Measurements from ENCODE around the gene ST8SIA1.

Gene ST8SIA1

DNA sequence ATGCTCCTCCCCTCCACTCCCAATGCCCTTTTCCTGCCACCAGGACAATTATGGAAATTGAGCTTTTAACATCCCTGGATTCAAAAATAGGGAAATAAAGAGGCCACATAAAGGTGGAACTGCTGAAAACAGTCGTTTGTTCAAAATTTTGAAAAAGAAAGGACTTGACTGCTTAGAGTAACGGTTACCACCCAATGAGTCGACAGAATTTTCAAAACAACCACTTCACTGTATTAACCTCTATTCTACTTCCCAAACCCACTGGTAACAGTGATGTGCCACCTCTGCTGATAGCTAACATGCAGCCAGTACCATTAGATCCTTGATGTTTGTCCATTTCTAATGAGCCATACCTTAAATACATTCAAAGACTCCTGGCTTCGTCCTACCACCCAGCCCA, 4.9 kb downstream of the ST8SIA1 start:
- DNase-seq, result no peak

DNA sequence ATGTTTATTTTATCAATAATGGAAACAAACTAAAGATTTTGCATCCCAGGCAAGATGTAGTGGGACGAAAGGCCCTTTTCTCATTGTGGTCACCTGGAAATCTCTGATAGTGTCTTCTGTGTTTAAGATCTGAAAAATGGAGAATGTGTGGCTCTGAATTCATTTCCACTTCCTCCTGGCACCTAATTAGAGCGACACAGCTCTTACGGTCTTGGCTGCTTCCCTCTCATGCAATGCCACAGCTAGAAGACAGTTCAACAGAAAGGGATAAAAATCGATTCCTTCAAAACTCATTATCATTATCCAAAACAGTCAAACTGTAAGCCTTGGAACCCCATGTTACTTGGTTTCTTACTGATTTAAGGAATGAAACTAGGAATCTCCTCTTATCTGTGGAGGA, 9.3 kb downstream of the ST8SIA1 start:
- DNase-seq, result no peak

DNA sequence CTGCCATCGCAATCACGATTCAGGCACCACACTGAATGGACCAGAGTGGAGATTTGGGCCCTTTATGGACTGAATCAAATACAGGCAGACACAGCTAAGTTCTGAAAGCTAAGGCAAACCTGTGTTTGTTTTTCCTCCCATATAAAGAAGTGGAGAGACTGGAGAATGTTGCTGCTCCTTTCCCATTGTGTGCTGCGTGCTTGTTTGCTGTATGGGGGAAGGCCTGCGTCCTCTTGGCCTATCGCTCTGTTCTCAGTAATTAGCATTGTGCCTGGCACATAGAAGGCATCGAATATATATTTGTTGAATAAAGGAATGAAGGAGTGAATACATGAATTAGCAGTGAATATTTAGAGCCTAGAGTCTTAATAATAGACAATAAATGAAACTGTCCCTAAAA, 12.4 kb downstream of the ST8SIA1 start:
- DNase-seq, result no peak

DNA sequence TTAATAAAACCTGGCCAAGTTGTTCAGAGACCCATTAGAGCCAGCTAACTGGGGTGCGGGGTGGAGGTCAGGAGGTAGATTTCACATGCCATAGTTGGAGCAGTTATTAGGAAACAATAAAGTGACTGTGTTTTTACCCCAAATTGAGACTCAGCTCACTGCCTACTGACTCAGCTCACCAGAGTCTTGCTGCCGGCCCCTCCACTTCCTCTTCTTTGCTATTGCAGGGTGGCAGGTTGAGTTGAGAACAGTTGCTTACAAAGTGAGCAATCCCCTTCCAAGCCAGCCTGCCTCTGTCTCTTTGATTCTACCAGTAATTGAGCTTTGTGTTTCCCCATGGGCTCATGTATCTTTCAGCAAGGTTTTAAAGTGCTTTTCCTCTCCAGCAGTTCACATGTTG, 12.9 kb downstream of the ST8SIA1 start:
- DNase-seq, result no peak

DNA sequence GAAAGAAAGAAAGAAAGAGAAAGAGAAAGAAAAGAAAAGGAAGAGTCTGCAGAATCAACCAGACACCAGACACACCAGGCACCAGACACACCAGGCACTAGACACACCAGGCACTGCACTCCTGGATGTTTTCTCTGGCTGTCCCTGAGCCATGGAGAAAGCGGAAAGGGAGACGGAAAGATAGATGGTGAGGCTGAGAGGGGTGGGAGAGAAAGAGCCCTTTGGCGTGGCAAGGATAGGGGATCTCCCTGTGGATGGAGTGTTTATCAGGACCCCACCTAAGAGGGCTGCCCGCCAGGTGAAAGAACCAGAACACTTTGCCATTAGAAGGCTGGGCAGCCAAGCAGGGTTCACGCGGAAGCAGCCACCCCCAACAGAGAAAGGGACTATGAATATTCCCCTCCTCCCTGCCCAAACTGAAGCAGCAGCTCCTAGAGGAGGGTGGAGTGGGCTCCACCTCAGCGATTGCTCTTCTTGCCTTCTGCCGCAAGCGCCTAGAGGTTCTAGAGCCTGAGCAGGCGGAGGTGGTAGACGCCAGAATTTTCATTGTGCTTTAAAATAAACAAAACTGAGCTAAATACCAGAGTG, 13.4 kb downstream of the ST8SIA1 start:
- no peak for DNase-seq

DNA sequence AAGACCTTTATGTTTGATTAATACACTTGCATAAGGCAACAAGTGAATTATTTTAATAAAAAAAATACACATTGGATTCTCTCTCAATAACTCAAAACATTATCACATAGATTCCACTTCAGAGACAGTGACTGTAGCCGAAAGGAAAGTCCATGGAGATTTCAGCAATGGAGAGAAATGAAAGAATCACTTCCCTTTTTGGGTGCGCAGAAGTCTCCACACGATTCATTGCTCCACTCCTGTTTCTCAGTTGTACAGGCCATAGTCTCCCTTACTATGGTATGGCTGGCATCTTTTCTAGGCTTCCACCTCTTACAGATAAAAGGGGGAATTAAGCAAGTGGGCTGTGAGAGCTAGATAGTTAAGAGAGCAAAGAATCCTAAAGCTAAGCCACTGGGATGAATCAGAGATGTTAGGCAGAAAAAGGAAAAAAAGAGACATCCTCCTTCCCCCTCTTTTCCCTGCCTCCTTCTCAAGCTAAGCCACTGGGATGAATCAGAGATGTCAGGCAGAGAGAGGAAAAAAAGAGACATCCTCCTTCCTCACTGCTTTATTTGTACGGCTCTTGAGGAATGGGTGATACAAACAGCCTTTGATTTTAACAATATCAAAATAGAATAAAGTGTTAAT, 16.3 kb downstream of the ST8SIA1 start:
- DNase-seq, result no peak

DNA sequence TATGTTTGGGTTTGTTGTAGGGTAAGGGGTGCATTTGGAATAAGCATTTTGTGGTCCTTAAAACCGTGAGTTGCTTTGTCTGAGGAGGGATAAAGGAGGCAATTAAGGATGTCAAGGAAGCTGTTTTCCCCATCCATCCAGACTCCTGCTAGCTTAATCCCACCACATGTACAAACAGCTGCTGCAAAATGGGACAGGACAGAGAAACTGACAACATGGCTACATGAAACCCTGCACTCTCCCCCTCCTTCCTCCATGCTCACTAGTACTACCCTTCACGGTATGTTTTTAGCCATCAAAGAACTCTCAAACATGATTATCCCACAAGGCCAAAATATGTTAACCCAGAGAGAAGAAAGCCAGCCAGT, 20.6 kb downstream of the ST8SIA1 start:
- no peak for DNase-seq

DNA sequence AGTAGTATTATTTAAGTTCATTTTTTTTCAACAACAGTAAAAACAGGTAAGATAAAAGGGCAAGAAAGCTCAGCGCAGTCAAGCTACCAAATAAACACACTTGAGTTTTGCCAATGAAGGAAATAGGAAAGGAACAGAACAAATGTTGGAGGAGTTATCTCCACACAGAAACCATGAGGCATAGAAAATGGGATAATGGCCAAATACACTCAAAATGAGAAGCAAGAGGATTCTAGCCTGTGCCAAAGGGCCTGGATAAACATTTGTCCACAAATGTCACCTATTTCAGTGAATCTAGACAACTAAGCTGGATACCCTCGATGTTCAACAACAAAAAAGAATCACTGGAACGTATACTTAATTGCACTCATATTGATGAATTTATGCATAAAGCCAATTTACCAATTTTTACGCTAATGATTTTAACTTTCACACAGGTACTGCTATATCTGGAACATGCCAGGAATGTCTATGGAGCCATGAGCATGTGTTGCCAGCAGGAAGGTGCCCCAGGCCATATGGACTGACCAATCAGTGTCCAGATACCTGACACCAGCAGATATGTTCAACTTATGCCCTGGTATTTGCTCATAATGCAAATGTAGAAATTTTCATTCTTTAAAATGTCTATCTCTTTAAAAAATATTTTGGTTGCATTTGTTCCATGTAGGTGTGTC, 21.1 kb downstream of the ST8SIA1 start:
- no peak for DNase-seq

DNA sequence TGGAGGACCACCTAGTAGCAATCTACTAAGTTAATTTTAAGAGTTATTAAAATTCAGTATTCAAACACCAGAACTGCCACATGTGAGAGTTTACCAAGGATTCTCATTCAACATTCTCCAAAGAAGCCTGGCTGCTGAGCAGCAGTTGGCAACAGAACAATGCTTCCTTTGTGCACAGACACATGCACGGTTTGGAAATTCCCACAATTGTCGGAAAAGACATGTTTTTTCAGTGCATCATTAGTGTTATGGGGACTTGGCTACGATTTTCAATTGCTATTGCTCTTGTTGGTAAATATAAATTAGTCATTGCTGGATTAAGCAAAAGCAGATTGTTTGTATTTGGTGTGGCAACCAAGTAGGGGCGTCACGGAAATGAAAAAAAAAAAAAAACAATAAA, 22.2 kb downstream of the ST8SIA1 start:
- DNase-seq, result no peak

DNA sequence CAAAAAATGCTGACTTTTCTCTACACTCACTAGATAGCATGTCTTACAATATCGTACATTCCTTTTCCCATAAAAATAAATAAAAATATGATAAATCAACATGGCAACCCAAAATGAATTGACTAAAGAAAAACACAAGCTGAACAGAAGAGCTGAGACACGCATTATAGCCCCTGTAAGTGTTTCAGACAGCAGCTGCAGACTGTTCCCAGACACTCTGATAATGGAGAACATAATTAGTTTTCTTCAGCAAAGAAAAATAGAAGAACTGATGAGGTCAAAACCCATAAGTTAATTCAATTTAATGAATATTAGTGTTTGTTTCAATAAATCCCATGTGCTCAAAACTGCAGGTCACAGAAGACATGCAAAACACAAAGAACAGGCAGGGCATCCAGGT, 23.8 kb downstream of the ST8SIA1 start:
- DNase-seq, result no peak

DNA sequence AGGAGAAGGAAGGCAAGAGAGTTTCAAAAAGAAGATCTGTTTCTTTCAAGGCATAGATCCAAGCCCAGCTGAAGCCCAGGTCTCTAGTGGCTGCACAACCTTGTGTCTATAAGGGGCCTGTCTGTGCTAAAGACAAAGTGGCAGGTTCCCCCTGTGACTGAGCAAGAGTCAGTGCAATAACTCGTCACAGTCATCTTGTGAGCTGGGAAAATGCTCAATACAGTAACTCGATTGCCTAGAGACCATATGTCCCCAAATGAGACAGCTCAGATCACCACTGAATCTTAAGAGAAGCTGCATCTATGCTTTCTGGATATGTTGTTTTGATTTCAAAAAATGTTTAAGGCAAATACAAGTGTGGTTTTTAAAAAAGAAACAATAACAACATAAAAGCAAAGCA, 24.2 kb downstream of the ST8SIA1 start:
- DNase-seq, result no peak

DNA sequence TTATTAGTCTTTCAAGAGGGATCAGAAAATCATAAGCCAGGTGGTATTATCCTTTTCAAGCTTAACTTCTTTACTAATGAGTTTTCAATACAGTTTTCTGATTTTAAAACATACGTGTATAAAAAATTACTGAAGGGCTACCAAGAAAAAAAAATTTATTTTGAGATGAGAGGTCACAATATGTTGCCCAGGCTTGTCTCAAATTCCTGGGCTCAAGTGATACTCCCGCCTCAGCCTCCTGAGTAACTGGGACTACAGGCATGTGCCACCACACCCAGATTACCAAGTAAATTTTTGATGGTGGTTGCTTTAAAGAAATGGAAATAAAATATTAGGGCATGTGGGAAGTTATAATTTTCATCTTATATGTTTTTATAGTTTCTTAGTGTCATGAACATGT, 26.7 kb downstream of the ST8SIA1 start:
- DNase-seq, result no peak

DNA sequence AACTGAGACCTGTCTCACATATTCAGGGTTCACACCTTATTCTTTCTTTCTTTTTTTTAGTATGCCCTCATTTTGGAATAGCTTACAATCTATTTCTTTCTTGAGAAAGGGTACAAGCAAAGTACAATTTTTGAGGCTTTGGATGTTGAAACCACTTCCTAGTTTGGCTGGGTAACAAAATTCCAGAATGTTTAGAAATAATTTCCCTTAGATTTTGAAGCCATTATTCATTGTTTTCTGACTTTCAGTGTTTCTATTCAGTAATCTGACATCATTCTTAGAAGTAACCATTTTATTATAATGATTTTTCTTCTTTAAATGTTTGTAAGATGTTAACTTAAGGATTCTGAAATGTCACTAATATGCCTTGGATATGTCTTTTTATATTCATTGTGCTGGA, 28.2 kb downstream of the ST8SIA1 start:
- no peak for DNase-seq

DNA sequence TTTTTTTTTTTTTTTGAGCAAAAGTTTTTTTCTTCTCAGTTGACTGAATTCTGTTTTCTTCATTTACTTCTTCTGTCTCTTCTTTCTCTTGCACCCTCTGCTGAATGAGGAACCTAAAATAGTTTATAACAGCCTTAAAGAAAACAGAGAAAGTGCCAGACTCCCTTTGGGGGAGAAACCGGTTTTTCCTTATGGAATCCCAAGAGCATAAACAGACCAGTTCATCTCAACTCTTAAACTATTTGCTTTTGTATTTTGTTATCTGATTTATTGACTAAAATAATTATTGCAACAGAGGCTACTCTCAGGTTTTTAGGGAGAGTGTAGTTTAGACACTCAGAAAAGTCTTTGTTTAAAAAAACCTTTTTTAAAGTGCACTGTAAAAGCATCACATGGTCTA, 30.2 kb downstream of the ST8SIA1 start:
- DNase-seq, result no peak

DNA sequence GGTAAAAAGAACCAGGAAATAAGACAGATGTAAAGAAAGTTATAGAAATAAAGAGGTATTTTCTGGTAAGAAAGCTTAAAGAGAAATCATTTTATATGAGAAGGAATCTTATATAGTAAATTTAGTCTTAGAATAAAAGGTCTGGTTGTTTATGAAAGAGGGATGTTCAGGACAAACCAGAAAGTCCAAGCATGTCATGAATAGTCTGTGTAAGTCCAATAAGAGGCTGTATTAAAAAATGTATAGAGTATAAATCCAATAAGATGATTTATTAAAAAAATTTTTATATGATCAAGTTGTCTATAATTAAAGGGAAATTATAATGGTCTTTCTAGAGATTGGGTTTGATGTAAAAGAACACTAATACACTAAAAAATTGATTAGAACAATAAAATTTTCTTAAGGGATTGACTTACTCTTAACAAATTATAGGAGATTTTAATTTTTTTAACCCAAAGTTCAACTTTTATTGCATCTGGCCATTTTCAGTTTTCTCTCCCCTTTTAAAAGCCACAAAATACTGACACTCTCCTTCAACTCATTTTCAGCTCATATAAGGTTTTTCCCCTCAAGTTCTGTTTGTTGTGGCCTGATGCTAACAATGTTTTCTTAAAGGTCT, 35.1 kb downstream of the ST8SIA1 start:
- DNase-seq, result peak; percentile 8

DNA sequence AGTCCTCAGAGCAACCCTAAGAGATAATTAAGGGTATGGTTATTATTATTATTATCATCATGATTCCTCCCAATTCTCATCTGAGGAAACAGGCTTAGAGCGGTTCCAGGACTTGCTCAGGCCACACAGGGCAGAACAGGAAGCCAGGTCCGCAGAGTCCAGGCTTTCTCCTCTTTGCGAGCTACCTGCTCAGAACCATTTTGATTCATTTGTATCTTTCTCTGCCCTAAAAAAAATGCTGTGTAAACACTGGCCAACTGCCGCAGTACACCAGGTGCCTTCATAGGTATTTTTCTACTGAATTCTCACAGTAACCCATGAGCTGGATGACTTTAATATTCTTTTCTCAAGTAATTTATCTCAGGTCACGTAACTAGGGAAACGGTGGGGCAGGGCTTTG, 45.3 kb downstream of the ST8SIA1 start:
- no peak for DNase-seq

DNA sequence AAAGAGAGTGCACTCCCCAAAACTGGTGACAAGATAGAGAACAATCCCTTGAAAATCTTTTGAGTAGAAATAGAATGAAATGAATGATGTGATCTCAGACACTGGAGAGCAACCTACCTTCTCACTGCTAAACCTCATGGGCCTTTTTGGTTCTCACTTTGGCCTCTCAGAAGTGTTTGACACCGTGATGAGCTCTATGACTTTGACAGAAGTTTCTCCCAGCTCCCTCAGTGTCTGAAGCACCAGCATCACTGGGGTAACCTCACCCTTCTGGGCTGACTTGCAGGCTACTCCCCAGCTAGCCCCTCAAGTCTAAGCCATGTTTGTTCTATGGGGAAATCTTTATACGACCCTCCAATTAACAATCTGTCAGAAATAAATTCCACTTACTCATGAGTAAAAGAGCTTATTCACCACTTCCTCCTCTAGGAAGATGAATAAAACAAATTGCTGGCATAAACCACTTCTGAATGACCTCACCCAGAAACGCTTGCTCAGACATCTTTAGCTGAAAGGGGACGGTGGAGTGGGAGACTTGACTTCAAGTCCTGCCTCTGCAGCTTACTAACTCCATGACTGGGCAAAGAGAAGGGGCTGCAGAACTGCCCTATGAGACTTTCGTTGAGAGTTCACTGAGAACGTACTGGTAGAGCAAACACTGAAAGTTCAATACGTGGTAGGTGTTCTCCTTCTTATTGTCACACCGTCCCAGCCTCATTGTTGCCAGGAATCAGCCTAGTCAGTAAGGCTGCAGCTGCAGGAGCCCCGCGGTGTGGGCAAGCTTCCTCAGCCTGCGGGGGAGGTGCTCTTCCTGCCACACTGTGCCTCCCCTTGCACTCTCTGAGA, 46.5 kb downstream of the ST8SIA1 start:
- no peak for DNase-seq

DNA sequence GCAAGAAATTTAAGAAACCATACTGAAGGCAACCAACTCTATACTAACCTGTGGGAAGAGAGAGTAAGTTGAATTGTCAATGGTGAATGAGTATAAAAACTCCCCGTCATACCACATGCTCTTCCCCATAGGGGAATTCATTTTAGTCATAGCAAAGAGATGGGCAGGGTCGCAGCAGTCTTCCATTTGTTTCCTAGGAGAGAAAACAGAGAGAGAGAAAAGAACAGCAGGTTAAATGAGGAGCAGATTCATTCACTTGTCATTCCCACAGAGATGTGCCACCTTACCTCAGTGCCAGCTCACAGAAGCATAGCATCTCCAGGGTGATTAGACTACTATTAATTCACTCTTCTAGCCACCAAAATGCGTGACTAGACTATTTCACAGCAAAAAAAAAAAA, 47.4 kb downstream of the ST8SIA1 start:
- no peak for DNase-seq

DNA sequence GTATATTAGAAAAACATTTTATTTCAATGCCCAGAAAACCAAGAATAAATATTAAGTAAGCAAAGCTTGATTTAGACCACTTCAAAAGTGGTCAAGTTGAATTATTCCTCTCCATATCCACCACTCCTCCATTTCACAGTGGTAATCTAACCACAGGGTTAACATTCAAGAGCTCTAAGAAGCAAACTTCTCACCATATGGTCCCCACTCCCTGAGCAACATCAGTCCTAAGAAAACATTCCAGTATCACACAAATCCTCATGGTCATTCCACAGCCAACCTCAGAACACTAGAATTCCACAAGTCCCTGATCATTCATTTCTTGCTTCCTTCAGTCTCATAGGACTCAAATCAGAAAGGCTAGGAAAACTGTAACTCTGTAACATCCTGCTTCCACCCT, 47.9 kb downstream of the ST8SIA1 start:
- DNase-seq, result no peak

DNA sequence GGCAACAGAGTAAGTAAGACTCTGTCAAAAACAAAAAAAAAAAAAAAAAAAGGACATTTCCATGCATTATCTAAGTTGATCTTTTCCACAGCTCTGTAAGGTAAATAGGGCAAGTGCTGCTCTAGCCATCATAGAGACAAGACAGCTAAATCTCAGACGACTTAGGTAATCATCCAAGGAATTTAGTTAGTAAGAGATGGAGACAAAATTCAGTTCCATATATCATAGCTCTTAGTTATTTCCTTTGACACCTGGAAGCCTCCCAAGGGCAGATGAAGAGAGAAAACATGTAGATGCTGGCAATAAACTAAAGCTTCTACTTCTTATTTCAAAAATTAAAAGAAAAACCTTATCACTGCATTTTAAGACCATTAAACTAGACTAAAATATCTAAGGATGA, 48.7 kb downstream of the ST8SIA1 start:
- no peak for DNase-seq

DNA sequence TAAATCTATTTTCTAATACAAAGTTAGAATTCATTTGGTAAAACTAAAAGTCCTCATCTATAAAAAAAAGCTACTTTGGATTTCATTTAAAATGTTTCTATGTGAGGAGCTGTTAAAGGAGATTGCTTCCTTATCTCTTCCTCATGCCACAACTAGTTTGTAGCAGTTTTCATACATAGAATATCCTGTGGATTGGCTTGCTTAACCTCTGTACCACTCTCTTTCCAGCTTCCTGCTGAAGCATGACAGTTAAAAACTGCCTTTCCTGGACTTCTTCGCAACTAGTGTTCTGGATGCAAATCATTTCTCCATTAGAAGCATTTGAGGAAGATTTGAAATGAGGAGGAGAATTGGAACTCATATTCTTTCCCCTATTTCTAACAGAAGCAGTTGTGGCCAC, 49.6 kb downstream of the ST8SIA1 start:
- DNase-seq, result no peak

DNA sequence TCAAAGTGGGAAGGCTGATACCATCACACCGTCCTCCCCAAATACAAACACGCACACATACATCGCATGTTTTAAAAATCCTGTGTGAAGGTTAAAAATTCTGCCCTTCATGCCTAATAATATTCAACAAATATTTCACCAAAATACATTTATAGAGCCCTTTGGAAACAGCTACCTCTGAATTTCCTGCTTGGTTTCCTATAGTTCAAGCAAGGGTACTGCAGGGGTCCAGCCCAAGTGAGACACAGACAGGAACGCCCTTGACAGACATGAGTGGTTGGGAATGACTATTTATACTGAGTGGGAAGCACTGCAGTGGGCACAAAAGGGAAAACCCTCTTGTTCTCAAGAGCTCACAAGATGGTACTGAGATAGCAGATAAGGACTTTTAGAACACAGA, 51.0 kb downstream of the ST8SIA1 start:
- DNase-seq, result no peak

DNA sequence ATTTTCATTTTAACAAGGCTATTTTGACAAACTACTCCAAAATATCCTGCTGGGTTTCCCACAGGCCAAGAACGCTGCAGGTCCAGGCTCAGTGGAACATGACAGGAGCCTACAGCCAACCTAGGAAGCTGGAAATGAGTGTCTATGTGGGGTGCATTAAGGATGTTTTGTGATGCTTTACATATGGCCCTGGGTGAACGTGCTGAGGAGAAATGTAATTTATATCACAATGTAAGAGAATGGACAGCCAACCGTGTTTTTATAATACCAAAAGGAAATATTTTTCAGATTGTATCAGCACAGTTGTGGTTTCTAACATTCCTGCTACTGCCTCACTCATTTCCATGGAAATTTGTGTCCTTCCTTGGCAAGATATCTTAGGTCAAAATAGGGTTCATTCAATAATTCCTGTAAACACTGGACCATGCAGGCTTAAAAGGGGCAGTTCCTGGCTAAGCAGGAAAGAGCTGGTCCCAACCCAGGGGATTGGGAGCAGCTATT, 51.5 kb downstream of the ST8SIA1 start:
- no peak for DNase-seq

Measured in NCI-H1105 treated with DMSO at 0.1 percent for 48 hours (cell line).